NK-92 (cell line): Measurements from ENCODE around the gene PHACTR3.

Experiments used
- DNase-seq: peaks from one replicate; lab custom pipeline; 2025; ENCODE audit not compliant: unreplicated experiment; lab: John Stamatoyannopoulos, UW

The PHACTR3 gene

GRCh38 chr20:59588236-59588855 is 16.0 kb upstream of the PHACTR3 start:
- no peak for DNase-seq

GRCh38 chr20:59589086-59589684 is 15.2 kb upstream of the PHACTR3 start:
- no peak for DNase-seq

GRCh38 chr20:59591061-59591460 is 13.3 kb upstream of the PHACTR3 start:
- no peak for DNase-seq

GRCh38 chr20:59596690-59597089 is 7.7 kb upstream of the PHACTR3 start:
- DNase-seq, result no peak

- no peak for DNase-seq
These were observed 7.1 kb upstream of the PHACTR3 start for GRCh38 chr20:59597240-59597639.

GRCh38 chr20:59598625-59599310 is 5.6 kb upstream of the PHACTR3 start:
- no peak for DNase-seq

GRCh38 chr20:59599941-59600340 is 4.4 kb upstream of the PHACTR3 start:
- no peak for DNase-seq

GRCh38 chr20:59600472-59600871 is 3.9 kb upstream of the PHACTR3 start:
- no peak for DNase-seq

- DNase-seq, result no peak
These were observed 1.7 kb upstream of the PHACTR3 start for GRCh38 chr20:59602546-59603080.

- DNase-seq, result no peak
These were observed 1.2 kb upstream of the PHACTR3 start for GRCh38 chr20:59603176-59603575.

- no peak for DNase-seq
These were observed 631 bp downstream of the PHACTR3 start for GRCh38 chr20:59604741-59605600.

GRCh38 chr20:59605601-59606364 is 1.4 kb downstream of the PHACTR3 start:
- DNase-seq, result no peak

- no peak for DNase-seq
These were observed 2.2 kb downstream of the PHACTR3 start for GRCh38 chr20:59606566-59606965.

- no peak for DNase-seq
These were observed 4.1 kb downstream of the PHACTR3 start for GRCh38 chr20:59608396-59608795.

GRCh38 chr20:59608871-59609270 is 4.5 kb downstream of the PHACTR3 start:
- DNase-seq, result no peak

GRCh38 chr20:59611286-59611685 is 6.9 kb downstream of the PHACTR3 start:
- no peak for DNase-seq

- DNase-seq, result no peak
These were observed 9.5 kb downstream of the PHACTR3 start for GRCh38 chr20:59613861-59614260.

GRCh38 chr20:59614714-59615113 is 10.4 kb downstream of the PHACTR3 start:
- no peak for DNase-seq

GRCh38 chr20:59616306-59616705 is 12.0 kb downstream of the PHACTR3 start:
- DNase-seq, result no peak

- DNase-seq, result no peak
These were observed 12.9 kb downstream of the PHACTR3 start for GRCh38 chr20:59617221-59617620.

- no peak for DNase-seq
These were observed 13.8 kb downstream of the PHACTR3 start for GRCh38 chr20:59618131-59618530.
